CD4-positive, alpha-beta memory T cell (primary cell): ENCODE measurements around the gene PSMD12. TPM values are rescaled to one million over a fixed set of nuclear protein-coding genes. Genes with fewer than 3 reads are reported as not detected.
"Not testable (repeated sequence)": the region's sequence is repeated elsewhere in the genome, so short reads cannot be mapped to it uniquely, and the experiment has no call there.

Experiments
- CTCF ChIA-PET: fragments of 350-600 bp; sonication (Branson Sonifier 250); formaldehyde crosslinking; loops from one replicate; lab custom pipeline; 2021; ENCODE audit warnings: inconsistent platforms; ENCODE audit not compliant: partially characterized antibody; lab: Charles Lee
- POLR2A ChIA-PET: fragments of 350-600 bp; sonication (Branson Sonifier 250); formaldehyde crosslinking; loops from one replicate; lab custom pipeline; 2021; ENCODE audit not compliant: partially characterized antibody; lab: Charles Lee
- DNase-seq, 5 donors: peaks; one replicate each; pipeline versions ENCODE4 v3.0.0 to v3.0.0-alpha.2; 2020 to 2022; ENCODE audit warnings: mixed read lengths in 1 of 5
- H3K27ac ChIP-seq: one replicate; pipeline ENCODE4 v1.7.0; 2013; ENCODE audit warnings: low read depth, low read length
- H3K27me3 ChIP-seq: 2 replicates; pipeline ENCODE4 v1.7.0; 2013; ENCODE audit warnings: mild to moderate bottlenecking, low read length, moderate library complexity; ENCODE audit not compliant: insufficient read depth
- H3K36me3 ChIP-seq: 2 replicates; pipeline ENCODE4 v1.7.0; 2013; ENCODE audit warnings: mild to moderate bottlenecking, low read length, moderate library complexity; ENCODE audit not compliant: insufficient read depth
- H3K4me1 ChIP-seq: 2 replicates; pipeline ENCODE4 v1.7.0; 2013; ENCODE audit warnings: mild to moderate bottlenecking, low read length, moderate library complexity; ENCODE audit not compliant: insufficient read depth
- H3K4me3 ChIP-seq, 2 donors: one replicate each; pipeline ENCODE4 v1.7.0; 2013; ENCODE audit warnings: low read length in 2 of 2, mild to moderate bottlenecking in 1 of 2
- H3K9me3 ChIP-seq, 2 donors: one replicate each; pipeline ENCODE4 v1.7.0; 2013; ENCODE audit warnings: low read length in 2 of 2, control low read depth in 1 of 2; ENCODE audit not compliant: control insufficient read depth in 1 of 2
- H3K27ac Mint-ChIP-seq, 7 donors: one replicate each; pipeline ENCODE4 v1.8.0; 2020 to 2021; ENCODE audit warnings: mixed read lengths in 7 of 7, mild to moderate bottlenecking in 6 of 7, inconsistent platforms in 3 of 7, moderate library complexity in 3 of 7
- H3K27me3 Mint-ChIP-seq, 2 donors: one replicate each; pipeline ENCODE4 v1.8.0; 2020 to 2021; ENCODE audit warnings: mixed read lengths in 2 of 2
- H3K36me3 Mint-ChIP-seq, 2 donors: one replicate each; pipeline ENCODE4 v1.8.0; 2020 to 2021; ENCODE audit warnings: mixed read lengths in 2 of 2, inconsistent platforms in 1 of 2, mild to moderate bottlenecking in 1 of 2
- H3K4me1 Mint-ChIP-seq, 4 donors: one replicate each; pipeline ENCODE4 v1.8.0; 2020 to 2021; ENCODE audit warnings: mixed read lengths in 4 of 4, mild to moderate bottlenecking in 1 of 4
- H3K4me3 Mint-ChIP-seq, 8 donors: one replicate each; pipeline ENCODE4 v1.8.0; 2020 to 2021; ENCODE audit warnings: mixed read lengths in 8 of 8, mild to moderate bottlenecking in 7 of 8, moderate library complexity in 6 of 8, inconsistent platforms in 3 of 8
- H3K9me3 Mint-ChIP-seq, 8 donors: one replicate each; pipeline ENCODE4 v1.8.0; 2020 to 2021; ENCODE audit warnings: mixed read lengths in 8 of 8, mild to moderate bottlenecking in 5 of 8, inconsistent platforms in 3 of 8, moderate library complexity in 1 of 8
- intact Hi-C: fragments of 100-400 bp; cut with micrococcal nuclease; formaldehyde crosslinking; loops from one replicate; pipeline ENCODE4 v1.15.1; 2023
- polyA plus RNA-seq, 2 donors: library from polyadenylated mRNA; unstranded; fragments of 300-500 nt; fragmentation: Illumina TruSeq; gene quantifications; one replicate each; pipeline ENCODE4 v1.2.3, GENCODE V29; 2021
- total RNA-seq, 2 experiments: library from RNA; stranded (reverse); gene quantifications; one replicate each; pipeline ENCODE4 v1.2.3, GENCODE V29; 2021

Gene PSMD12
- total and polyA plus RNA-seq, 4 experiments from 2014 or later: 34.5 to 49.8 (median 47.8) TPM

DNA sequence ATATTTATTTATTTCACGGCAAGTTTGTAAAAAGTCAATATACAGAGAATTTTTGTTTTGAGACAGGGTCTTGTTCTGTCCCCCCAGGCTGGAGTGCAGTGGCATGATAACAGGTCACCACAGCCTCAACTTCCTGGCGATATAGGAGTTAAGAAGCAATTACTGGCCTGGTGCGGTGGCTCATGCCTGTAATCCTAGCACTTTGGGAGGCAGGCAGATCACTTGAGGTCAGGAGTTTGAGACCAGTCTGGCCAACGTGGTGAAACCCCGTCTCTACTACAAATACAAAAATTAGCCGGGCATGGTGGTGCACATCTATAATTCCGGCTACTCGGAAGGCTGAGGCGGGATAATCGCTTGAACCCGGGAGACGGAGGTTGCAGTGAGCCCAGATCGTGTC, 44.9 kb downstream of the PSMD12 start:
- H3K27ac ChIP-seq, CTCF ChIA-PET, H3K4me1 Mint-ChIP-seq, H3K27me3 ChIP-seq, H3K27ac Mint-ChIP-seq, DNase-seq, H3K27me3 Mint-ChIP-seq, intact Hi-C loops, H3K9me3 ChIP-seq, H3K36me3 ChIP-seq, H3K4me1 ChIP-seq, H3K9me3 Mint-ChIP-seq, H3K36me3 Mint-ChIP-seq, H3K4me3 Mint-ChIP-seq, H3K4me3 ChIP-seq, POLR2A ChIA-PET: not testable (repeated sequence)

GRCh38 chr17:67316781-67317180, 49.6 kb downstream of the PSMD12 start:
- Mint-ChIP-seq H3K27ac (no peak overlapping the region), H3K4me3 (no peak overlapping the region), H3K9me3 (no peaks in the 10 kb centered on the region), H3K4me1 (no peaks in the 10 kb centered on the region), H3K36me3 (no peaks in the 10 kb centered on the region), H3K27me3 (peaks cover 0 to 3% of the 10 kb centered on the region in 2 donors)
- POLR2A ChIA-PET: no interaction called here
- Histone ChIP-seq H3K36me3 (no peaks in the 10 kb centered on the region), H3K27ac (no peak overlapping the region), H3K4me1 (no peaks in the 10 kb centered on the region), H3K9me3 (no peaks in the 10 kb centered on the region), H3K27me3 (no peaks in the 10 kb centered on the region), H3K4me3 (no peak overlapping the region)
- no peak for DNase-seq
- CTCF ChIA-PET: no interaction called here
- intact Hi-C loops: no loop called here

- Mint-ChIP-seq H3K36me3 (no peaks in the 10 kb centered on the region), H3K4me1 (no peaks in the 10 kb centered on the region), H3K4me3 (no peak overlapping the region), H3K27me3 (peaks cover 0 to 3% of the 10 kb centered on the region in 2 donors), H3K9me3 (no peaks in the 10 kb centered on the region), H3K27ac (no peak overlapping the region)
- DNase-seq: no peak
- Histone ChIP-seq H3K9me3 (no peaks in the 10 kb centered on the region), H3K4me3 (no peak overlapping the region), H3K27me3 (no peaks in the 10 kb centered on the region), H3K36me3 (no peaks in the 10 kb centered on the region), H3K4me1 (no peaks in the 10 kb centered on the region), H3K27ac (no peak overlapping the region)
- intact Hi-C loops: no loop called here
- ChIA-PET POLR2A (no interaction called here), CTCF (no interaction called here)
These were observed 50.5 kb downstream of the PSMD12 start for GRCh38 chr17:67315865-67316264.

DNA sequence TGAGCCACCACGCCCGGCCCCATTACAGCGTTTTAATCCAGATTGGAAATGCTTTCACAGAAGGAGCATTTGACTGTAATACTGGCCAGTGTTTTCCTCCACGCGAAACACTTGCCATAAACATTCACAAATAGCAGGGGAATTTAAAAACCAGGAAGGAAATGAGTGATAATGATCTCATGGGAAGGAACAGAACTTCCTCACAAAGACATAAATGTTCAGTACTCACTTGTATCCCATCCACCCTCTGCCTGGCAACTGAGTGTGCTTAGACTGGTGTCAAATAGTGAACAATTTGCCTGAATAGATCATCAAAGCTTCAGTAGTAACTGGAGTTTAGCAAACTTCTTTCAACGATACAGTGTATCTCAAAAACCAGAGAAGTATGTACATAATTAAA, 54.1 kb downstream of the PSMD12 start:
- Mint-ChIP-seq H3K4me1 (no peaks in the 10 kb centered on the region), H3K36me3 (no peaks in the 10 kb centered on the region), H3K27ac (no peak overlapping the region), H3K27me3 (no peaks in the 10 kb centered on the region), H3K9me3 (no peaks in the 10 kb centered on the region), H3K4me3 (no peak overlapping the region)
- ChIA-PET CTCF (no interaction called here), POLR2A (no interaction called here)
- no peak overlapping the region for H3K4me3 ChIP-seq
- no peaks in the 10 kb centered on the region for H3K36me3 ChIP-seq
- no peak for DNase-seq
- H3K4me1 ChIP-seq: no peaks in the 10 kb centered on the region
- no peaks in the 10 kb centered on the region for H3K9me3 ChIP-seq
- intact Hi-C loops: no loop called here
- no peak overlapping the region for H3K27ac ChIP-seq
- no peaks in the 10 kb centered on the region for H3K27me3 ChIP-seq

DNA sequence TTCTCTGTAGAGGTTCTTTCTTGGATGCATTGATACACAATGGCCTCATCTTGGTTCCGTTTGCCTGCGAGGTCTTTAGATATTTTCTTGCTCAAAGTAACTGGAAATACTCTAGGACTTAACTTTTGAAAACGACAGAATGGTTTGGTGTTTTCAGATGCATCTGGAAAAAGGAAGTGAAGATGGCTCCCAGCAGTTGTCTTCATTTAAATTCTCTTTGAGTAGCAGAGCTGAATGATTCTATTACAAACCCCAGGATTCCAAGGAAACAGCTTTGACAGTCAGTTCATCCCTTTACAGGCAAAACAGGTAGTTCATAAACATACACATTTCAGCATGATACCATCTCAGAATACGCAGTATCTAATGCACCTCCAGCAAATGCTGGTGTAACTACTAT, 54.8 kb downstream of the PSMD12 start:
- Mint-ChIP-seq H3K36me3 (no peaks in the 10 kb centered on the region), H3K4me3 (no peak overlapping the region), H3K9me3 (no peaks in the 10 kb centered on the region), H3K4me1 (no peaks in the 10 kb centered on the region), H3K27ac (no peak overlapping the region), H3K27me3 (no peaks in the 10 kb centered on the region)
- no peaks in the 10 kb centered on the region for H3K4me1 ChIP-seq
- H3K27ac ChIP-seq: no peak overlapping the region
- no peaks in the 10 kb centered on the region for H3K36me3 ChIP-seq
- intact Hi-C loops: no loop called here
- no peak overlapping the region for H3K4me3 ChIP-seq
- no peaks in the 10 kb centered on the region for H3K27me3 ChIP-seq
- POLR2A ChIA-PET: no interaction called here
- no peak for DNase-seq
- no peaks in the 10 kb centered on the region for H3K9me3 ChIP-seq
- CTCF ChIA-PET: no interaction called here

GRCh38 chr17:67310406-67310805, 56.0 kb downstream of the PSMD12 start:
- H3K4me3 Mint-ChIP-seq: no peak overlapping the region
- POLR2A ChIA-PET: no interaction called here
- CTCF ChIA-PET: interaction anchor here (1.3 kb wide), 1 partner anchor 17 kb away, joined by 4 read pairs; no protein-coding TSS in a partner anchor
- Histone ChIP-seq H3K4me1 (no peaks in the 10 kb centered on the region), H3K36me3 (no peaks in the 10 kb centered on the region), H3K4me3 (no peak overlapping the region), H3K27ac (no peak overlapping the region), H3K27me3 (no peaks in the 10 kb centered on the region), H3K9me3 (no peaks in the 10 kb centered on the region)
- DNase-seq: no peak
- no peaks in the 10 kb centered on the region for H3K36me3 Mint-ChIP-seq
- intact Hi-C loops: no loop called here
- no peak overlapping the region for H3K27ac Mint-ChIP-seq
- no peaks in the 10 kb centered on the region for H3K27me3 Mint-ChIP-seq
- no peaks in the 10 kb centered on the region for H3K9me3 Mint-ChIP-seq
- H3K4me1 Mint-ChIP-seq: no peaks in the 10 kb centered on the region

- H3K4me3 ChIP-seq, H3K27me3 Mint-ChIP-seq, H3K4me3 Mint-ChIP-seq, POLR2A ChIA-PET, H3K9me3 ChIP-seq, DNase-seq, intact Hi-C loops, H3K27me3 ChIP-seq, CTCF ChIA-PET, H3K9me3 Mint-ChIP-seq, H3K4me1 Mint-ChIP-seq, H3K27ac ChIP-seq, H3K36me3 Mint-ChIP-seq, H3K36me3 ChIP-seq, H3K4me1 ChIP-seq: not testable (repeated sequence)
- peak overlapping the region in 1 of 7 donors; percentile 71 for H3K27ac Mint-ChIP-seq
These were observed 60.7 kb downstream of the PSMD12 start for GRCh38 chr17:67305446-67306235.
